Smooth muscle cell of the brain vasculature (primary cell): Measurements from ENCODE around the gene ETFDH.
"Not testable (repeated sequence)": the region's sequence is repeated elsewhere in the genome, so short reads cannot be mapped to it uniquely, and the experiment has no call there.

Source experiments
- DNase-seq: peaks from one replicate; pipeline ENCODE4 v3.0.0-alpha.2; 2012; ENCODE audit warnings: low read depth, low spot score

ETFDH gene

GRCh38 chr4:158754385-158755180 lies 82.5 kb downstream of the ETFDH start:
- DNase-seq: no peak

- DNase-seq: not testable (repeated sequence)
Observed at GRCh38 chr4:158755819-158756218, 83.7 kb downstream of the ETFDH start.

GRCh38 chr4:158756588-158756987 lies 84.5 kb downstream of the ETFDH start:
- DNase-seq: no peak

- no peak for DNase-seq
Observed at GRCh38 chr4:158758142-158758541, 86.0 kb downstream of the ETFDH start.

GRCh38 chr4:158758703-158759102 lies 86.6 kb downstream of the ETFDH start:
- no peak for DNase-seq
